GM21619 (cell line): Measurements from ENCODE around the gene ZNF200.
"Not testable (repeated sequence)": the region's sequence is repeated elsewhere in the genome, so short reads cannot be mapped to it uniquely, and the experiment has no call there.

Experiments
- ATAC-seq: cut with Tn5 transposase; IDR thresholded peaks from one replicate; pipeline ENCODE4 v1.9.1; 2021; ENCODE audit not compliant: unreplicated experiment

The ZNF200 gene, protein sequence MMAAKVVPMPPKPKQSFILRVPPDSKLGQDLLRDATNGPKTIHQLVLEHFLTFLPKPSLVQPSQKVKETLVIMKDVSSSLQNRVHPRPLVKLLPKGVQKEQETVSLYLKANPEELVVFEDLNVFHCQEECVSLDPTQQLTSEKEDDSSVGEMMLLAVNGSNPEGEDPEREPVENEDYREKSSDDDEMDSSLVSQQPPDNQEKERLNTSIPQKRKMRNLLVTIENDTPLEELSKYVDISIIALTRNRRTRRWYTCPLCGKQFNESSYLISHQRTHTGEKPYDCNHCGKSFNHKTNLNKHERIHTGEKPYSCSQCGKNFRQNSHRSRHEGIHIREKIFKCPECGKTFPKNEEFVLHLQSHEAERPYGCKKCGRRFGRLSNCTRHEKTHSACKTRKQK

DNA sequence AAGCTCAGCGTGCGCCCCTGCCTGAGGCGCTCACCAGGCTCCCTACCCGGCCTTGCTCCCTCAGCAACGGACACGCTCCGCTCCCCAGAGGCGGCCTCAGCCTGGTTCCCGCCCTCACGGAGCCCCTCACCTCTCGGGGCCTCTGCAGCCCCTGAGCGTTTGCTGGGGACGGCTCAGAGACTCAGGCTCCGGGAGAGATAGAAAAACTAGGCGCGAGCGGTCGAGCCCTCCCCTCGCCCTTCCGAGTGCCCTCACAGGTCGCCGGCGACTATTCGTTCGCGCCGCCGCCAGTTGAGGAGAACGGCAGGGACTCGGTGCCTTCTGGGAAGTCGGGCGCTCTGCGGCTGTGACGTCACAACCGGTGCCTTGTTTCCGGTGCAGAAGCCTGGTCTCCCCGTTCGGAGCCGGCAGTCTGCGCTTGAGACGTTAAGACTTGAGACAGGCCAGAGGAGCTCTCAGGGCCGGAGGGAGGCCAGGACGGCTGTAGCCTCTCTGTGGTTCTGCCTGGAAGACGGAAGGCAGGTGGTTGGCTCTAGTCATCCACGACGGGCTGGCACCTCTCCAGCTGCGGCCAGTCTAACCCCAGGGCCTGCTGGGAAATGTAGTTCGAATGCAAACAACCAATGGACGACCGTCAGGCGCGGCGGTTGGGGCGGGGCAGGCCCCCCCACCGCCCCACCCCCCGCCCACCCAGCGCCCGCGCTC lies at the start of gene ZNF200:
TSS of gene ZNF200 (minus strand) at position 302 of the 705 bp plus-strand sequence. CDS start 1,403 bp downstream, outside the sequence.
- ATAC-seq = peak; percentile 91

DNA sequence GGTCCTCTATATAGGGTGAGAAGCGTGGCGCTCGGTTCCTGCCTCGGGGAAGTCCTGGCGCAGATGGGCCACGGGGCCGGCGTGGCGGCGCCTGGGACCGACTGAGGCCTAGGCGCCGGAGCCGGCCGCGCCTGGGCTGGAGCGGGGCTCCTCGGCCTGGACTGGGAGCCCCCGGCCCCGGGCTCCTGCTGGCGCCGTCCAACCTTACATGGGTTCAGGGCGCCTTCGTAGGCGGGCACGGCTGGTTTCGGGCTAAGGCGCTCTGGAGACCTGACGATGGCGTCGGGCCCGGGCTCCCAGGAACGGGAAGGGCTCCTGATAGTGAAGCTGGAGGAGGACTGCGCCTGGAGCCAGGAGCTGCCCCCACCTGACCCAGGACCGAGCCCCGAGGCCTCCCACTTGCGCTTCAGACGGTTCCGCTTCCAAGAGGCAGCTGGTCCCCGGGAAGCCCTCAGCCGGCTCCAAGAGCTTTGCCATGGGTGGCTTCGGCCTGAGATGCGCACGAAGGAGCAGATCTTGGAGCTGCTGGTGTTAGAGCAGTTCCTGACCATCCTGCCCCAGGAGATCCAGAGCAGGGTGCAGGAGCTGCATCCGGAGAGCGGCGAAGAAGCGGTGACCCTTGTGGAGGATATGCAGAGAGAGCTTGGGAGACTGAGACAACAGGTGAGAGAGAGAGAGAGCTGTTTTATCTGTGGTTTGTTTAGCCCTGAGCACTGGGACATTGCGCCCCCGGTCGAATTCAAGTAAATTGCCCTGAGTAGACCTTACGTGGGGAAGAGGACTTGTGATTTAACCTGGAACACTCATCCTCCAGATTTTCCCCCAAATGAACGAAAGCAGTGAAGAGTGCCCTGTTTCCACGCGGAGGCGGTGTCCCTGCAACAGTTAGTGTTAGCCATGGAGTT lies 48.8 kb upstream of the ZNF200 start:
- no peak for ATAC-seq

DNA sequence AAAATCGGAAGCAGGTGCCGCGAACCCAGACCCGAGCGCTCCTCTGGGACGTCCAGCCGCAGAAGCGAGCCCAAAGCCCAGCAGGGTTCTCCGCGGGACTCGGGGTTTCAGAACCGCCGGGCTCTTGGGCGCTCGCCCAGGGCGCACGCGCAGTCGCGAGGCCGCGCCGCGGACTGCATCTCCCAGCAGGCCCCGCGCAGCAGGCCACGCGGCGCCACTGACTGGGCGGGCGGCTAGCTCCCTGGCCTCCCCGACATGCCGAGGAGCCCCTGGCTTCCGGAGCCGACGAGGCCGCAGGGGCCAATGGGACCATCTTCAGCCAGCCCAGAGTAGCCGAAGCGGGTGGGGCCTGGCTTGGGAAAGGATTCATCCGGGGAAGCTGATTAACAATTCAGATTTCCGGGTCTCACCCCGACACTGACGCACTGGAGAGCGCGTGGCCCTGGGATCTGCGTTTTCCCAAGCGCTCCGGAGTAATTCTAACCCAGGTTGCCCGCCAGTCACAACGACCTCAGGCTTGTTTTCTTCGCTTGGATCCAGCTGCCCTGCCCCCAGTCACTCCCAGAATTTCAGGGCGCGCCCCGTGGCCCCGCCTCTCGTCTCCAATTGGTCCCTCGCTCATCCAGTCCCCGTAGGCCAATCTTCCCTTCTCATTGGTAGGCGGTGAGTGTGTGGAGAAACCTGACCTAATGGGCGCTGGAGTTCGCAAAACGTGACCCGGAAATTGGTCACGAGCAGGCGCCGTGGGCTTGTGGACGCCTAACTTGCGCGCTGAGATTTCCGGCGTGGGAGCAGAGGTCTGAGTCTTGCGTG lies 48.0 kb upstream of the ZNF200 start, which contains the start of gene ZNF263:
TSS of gene ZNF263 (plus strand) at position 762 of the 813 bp plus-strand sequence. CDS start 328 bp downstream, outside the sequence.
- ATAC-seq = peak; percentile 86

DNA sequence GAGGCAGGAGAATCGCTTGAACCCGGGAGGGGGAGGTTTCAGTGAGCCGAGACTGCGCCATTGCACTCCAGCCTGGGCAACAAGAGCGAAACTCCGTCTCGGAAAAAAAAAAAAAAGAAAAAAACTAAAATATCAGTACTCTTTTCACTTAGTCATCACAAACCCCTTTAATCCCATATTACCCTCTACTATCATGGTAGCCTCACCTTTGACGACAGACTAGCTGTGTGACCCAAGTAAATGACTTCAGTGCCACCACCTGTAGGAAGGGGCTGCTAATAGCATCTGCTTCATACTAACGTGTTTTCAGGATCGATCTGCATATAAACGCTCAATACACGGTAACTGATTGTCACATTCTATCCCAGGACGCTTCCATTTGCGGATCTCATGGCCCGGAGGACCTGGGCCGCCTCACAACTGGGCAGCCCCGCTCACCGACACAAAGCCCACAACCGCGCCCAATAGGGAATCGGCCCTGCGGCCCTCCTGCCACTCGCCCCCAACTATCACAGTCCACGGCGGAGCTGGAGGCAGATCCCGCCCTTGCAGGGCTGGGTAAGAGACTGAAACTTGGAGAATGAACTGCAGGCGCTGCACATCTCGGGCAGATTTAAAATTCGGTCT lies 47.3 kb upstream of the ZNF200 start:
- peak; percentile 23 for ATAC-seq

DNA sequence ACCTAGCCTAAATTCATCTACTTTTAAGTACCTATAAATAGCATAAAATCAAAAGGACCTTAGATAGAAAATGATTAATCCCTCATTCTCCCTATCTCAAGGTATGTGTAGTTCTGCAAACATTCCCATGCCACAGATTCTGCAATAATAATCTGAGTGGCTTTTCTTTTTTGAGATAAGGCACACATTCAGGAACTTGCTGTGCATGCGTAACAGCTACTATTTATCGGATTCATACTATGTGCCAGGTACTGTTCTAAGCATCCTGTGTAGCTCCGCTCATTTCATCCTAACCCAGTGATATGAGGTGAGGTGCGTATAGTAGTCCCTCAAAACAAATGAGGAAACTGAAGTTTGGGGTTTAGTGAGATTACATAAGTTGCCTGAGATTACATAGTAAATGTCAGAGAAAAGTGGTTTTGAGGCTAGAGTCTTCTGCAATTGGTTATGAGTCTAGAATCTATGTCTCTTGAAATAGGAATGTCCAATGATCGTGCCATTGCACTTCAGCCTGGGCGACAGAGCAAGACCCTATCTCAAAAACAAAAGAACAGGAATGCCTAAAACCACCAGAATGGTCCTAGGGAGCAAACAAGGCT lies 46.4 kb upstream of the ZNF200 start:
- ATAC-seq = no peak

DNA sequence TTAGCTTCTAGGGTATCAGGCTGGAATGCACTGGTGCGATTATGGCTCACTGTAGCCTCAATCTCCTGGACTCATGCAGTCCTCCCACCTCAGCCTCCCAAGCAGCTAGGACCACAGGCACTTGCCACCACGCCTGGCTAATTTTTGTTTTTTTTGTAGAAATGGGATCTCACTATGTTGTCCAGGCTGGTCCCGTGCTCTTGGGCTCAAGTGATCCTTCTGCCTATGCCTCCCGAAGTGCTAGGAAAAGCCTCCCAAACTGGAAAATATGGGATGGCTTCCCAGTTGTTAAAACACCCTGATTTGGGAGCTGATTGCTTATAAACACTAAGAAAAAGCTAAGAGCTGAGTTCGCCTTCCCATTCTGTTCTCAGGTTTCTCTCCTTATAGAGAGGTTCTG lies 41.7 kb upstream of the ZNF200 start:
- no peak for ATAC-seq

DNA sequence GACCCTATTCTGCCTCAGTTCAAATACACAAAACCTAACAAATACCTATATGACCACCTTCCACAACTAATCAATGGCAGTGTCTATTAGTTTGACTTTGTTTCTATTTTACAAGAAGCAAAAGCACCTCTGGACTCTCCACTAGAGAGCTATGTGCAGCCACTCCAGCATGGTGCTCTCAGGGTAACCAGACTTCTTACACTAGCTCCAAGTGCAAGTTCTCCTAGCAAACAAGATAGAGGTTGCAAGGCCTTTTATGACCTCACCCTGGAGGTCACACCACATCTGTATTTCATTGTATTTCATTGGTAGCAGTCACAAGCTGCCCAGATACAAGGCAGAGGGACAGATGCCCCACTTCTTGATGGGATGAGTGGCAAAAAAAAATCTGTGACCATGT lies 40.0 kb upstream of the ZNF200 start:
- ATAC-seq = no peak

DNA sequence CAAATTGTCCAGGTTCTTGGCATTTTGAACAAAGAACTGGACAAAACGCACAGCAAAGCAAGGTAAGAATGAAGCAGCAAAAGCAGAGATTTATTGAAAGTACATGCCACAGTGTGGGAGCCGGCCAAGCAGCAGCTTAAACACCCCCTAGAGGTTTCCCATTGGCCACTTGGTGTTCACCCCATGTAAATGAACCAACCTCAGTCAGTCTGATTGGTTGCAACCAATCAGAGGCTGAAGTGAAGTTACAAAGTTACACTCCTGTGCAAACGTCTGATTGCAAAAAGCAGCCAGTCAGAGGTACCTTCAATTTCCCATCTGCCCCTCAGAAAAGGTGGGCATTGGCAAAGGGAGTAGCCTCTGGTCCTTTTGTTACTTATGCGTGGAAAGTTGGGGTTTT lies 39.5 kb upstream of the ZNF200 start:
- ATAC-seq = no peak

DNA sequence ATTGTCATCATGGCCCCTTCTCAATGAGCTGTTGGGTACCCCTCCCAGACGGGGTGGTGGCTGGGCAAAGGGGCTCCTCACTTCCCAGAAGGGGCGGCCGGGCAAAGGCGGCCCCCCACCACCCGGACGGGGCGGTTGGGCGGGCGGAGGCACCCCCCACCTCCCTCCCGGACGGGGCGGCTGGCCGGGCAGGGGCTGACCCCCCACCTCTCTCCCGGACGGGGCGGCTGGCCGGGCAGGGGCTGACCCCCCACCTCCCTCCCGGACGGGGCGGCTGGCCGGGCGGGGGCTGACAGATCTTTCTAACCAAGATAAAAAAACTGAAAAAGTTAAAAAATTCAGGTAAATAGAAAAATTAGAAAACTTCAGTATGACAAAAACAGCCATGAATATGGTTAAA lies 36.3 kb upstream of the ZNF200 start:
- not testable (repeated sequence) for ATAC-seq

DNA sequence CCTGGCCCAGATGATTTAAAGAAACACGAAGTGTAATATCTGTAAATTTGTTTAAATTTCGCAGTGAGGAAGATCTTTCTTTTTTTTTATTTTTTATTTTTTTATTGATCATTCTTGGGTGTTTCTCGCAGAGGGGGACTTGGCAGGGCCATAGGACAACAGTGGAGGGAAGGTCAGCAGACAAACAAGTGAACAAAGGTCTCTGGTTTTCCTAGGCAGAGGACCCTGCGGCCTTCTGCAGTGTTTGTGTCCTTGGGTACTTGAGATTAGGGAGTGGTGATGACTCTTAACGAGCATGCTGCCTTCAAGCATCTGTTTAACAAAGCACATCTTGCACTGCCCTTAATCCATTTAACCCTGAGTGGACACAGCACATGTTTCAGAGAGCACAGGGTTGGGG lies 35.8 kb upstream of the ZNF200 start:
- not testable (repeated sequence) for ATAC-seq

DNA sequence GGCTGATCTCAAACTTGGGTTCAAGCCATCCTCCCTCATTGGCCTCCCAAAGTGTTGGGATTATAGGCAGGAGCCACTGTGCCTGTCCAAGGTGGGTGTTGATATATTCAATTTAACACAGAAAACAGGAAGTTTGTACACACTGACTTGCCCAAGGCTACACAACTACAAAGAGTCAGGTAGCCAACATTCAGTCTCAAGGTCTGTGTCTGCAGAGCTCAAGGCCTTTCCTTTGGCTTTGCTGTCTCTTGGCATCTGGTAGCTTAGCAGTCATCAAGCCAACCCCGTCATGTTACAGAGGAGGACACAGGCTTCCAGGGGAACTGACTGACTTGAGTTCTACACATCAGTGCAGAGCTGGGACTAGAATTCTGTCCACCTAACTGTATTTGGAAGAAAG lies 33.3 kb upstream of the ZNF200 start:
- ATAC-seq = no peak

DNA sequence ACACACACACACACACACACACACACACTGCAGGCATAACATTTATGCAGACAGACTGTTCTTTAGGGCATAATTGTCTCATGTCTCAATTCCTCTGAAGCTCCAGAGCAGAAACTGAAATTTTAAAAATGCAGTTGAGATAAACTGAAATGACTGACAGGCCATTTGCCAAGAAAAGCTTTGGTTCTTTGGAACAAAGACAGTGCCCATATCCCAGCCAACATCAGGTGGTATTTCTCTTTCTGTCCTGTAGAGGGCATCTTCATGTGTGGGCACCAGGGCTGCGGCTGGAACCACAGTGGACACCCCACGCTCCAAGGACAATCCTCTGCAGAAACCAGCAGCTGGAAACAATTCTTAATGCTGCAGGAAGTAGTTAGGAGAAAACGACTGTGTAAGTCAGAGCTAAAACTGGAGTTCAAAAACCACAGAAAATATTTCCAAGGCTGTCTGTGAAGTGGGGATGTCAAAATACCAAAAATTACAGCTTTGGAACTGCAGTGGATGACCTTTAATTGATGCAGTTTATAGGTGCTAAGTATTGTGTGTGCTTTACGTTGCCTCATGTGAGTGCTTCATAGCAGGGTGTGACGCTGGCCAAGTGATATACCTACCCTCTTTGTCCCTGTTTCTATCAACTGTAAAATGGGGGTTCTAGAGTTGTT lies 32.0 kb upstream of the ZNF200 start:
- no peak for ATAC-seq

DNA sequence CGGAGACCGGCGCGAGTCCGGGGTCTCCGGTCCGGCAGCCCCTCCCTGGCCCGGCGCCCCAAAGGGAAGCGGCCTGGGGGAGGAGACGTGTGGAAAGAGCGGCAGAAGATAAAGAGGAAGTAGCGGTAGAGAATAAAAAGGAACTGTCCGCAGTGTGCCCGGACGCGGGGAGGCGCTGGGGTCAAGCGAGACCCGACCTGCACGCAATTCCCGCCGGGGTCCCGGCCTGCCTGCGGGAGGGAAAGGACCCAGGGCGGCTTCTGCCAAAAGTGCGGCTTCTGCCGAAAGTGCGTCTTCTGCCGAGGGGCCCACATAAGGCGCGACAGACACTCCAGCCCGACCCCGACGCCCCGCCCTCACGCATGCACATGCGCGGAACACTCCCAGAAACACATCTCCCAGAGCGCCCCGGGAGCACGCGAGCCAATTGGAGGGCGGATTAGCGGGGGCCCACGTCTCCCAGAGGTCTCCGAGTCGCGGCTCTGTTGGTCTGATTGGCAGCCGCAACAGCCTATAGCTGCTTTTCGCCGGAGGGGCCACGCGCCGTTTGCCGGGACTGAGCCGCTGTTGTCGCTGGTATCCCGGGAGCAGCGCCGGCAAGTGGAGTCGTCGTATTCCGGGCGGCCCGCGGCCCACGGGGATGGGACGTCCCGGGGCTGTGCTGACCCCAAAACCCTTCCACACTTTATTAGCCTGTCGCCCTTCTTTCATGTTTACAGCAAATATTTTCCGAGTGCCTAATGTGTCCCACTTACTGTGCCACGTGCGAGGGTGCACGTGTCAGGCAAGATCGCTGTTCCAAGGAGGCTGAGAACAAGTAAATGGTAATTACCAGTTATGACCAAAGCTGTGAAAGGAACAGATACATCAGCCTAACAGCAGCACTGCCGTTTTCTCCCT lies 29.4 kb upstream of the ZNF200 start:
- ATAC-seq = peak; percentile 84

DNA sequence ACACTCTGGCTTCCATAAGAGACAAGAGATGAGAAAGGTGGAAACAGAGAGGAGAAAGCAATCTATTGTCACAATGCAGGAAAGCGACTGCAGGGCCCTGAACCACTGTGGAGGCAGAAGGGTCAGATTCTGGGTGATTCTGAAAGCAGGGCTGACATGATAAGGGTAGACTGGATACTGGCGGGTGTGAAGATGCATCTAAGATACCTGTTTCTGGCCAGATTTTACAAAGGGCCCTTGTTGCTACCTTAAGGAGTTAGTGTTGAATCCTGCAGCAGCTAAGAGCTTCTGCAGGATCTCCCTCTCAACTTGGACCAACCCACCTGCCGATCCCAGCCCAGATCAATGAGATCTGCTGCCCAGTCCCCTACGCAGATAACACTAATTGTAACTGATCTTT lies 27.6 kb upstream of the ZNF200 start:
- no peak for ATAC-seq

DNA sequence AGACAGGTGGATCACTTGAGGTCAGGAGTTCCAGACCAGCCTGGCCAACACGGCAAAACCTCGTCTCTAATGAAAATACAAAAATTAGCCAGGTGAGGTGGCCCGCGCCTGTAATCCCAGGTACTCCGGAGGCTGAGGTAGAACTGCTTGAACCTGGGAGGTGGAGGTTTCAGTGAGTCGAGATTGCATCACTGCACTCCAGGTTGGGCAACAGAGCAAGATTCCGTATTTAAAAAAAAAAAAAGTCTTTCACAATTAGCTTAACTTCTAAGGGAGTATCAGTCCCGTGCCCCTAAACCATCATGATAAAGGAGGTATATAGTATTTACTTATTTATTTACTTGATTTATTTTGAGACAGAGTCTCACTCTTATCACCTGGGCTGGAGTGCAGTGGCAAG lies 24.9 kb upstream of the ZNF200 start:
- ATAC-seq = no peak

DNA sequence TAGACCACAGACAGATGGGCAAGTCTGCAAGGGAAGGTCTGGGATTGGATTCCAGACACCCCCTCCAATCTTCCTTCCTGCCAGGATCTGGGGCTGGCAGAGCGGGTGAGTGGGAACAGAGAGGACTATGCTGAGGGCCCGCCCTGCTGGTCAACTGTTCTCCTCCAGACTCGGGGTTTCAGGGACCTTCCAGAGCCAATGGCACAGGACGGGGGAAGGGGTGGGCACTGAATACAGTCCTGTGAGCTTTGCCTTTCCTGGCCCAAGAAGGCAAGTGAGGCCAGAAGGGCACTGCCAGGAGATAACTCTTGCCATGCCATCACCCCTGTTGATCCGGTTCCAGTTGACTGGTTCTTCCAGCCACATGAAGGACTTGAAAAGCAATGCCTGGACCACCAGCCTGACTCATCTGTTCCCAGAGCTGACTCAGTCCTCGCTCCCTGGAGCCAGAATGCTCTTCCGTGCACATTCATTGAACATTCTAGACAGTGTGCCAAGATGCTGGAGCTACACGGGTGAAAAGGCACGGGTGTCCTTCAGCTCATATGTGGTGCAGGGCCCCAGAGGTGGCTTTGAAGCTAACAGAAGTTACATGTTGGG lies 22.0 kb upstream of the ZNF200 start:
- no peak for ATAC-seq

DNA sequence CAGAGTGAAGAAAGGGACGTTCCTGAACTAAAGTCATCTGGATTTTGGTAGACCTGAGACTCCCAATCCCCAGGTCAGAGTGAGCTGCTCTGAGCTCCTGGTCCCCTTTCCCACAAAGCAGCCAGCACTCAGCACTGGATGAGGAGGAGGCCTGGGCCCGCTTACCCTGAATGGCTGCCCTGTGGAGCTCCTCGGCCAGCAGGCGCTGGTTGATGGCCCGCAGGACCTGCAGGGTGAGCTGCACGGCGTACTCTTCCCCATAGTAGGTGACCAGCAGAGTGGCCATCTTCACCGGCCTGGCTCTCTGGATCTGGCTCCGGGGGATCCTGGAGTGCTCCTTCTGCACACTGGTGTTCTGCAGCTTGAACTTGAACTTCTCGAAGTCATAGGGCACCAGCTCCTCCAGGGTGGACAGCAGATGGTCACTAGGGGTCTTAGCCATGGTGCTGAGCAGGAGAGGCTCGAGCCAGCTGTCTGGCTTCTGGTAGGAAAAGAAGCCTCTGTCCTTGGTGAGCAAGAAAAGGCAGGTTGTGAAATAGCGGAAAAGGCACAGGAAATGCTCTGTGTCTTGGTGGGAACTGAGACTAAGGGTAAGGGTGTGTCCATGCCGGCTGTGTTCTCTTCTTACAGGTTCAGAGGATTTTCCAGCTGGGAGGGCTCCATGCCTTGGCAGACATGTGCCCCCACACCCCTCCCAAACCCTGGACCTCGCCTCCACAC lies 21.3 kb upstream of the ZNF200 start, which contains the start of gene MEFV:
TSS of gene MEFV (minus strand) at position 488 of the 720 bp plus-strand sequence. CDS start at position 442, 46 bp downstream.
- no peak for ATAC-seq
